ENCODE measurements around the gene STIM1.
"Not testable (repeated sequence)": the region's sequence is repeated elsewhere in the genome, so short reads cannot be mapped to it uniquely, and the experiment has no call there.

Gene STIM1

GRCh38 chr11:3854977-3855807 lies at the start of gene STIM1:
Gene STIM1 (plus strand): TSS chr11:3855664. CDS start chr11:3856271, 607 bp downstream.
- peak; percentile 75 for DNase-seq (ENCODE audit: low read depth, low spot score)

- DNase-seq (ENCODE audit: low read depth, low spot score), result no peak
Measured at GRCh38 chr11:3807909-3808860, 47.3 kb upstream of the STIM1 start, which contains the start of gene PGAP2. Gene PGAP2 (plus strand): TSS chr11:3808560. CDS start chr11:3811260, 2,700 bp downstream.

- no peak for DNase-seq (ENCODE audit: low read depth, low spot score)
Measured at GRCh38 chr11:3808861-3809623, 46.4 kb upstream of the STIM1 start.

GRCh38 chr11:3809624-3809928 lies 45.9 kb upstream of the STIM1 start:
- no peak for DNase-seq (ENCODE audit: low read depth, low spot score)

GRCh38 chr11:3810446-3810845 lies 45.0 kb upstream of the STIM1 start:
- DNase-seq (ENCODE audit: low read depth, low spot score), result no peak

- DNase-seq (ENCODE audit: low read depth, low spot score), result no peak
Measured at GRCh38 chr11:3810951-3811350, 44.5 kb upstream of the STIM1 start.

- not testable (repeated sequence) for DNase-seq (ENCODE audit: low read depth, low spot score)
Measured at GRCh38 chr11:3814832-3815231, 40.6 kb upstream of the STIM1 start.

GRCh38 chr11:3815845-3816244 lies 39.6 kb upstream of the STIM1 start:
- no peak for DNase-seq (ENCODE audit: low read depth, low spot score)

- no peak for DNase-seq (ENCODE audit: low read depth, low spot score)
Measured at GRCh38 chr11:3816673-3817072, 38.8 kb upstream of the STIM1 start.

GRCh38 chr11:3817181-3817800 lies 38.2 kb upstream of the STIM1 start:
- no peak for DNase-seq (ENCODE audit: low read depth, low spot score)

GRCh38 chr11:3820971-3821370 lies 34.5 kb upstream of the STIM1 start:
- no peak for DNase-seq (ENCODE audit: low read depth, low spot score)

GRCh38 chr11:3822312-3822711 lies 33.2 kb upstream of the STIM1 start:
- no peak for DNase-seq (ENCODE audit: low read depth, low spot score)

GRCh38 chr11:3823303-3823702 lies 32.2 kb upstream of the STIM1 start:
- DNase-seq (ENCODE audit: low read depth, low spot score), result no peak

- no peak for DNase-seq (ENCODE audit: low read depth, low spot score)
Measured at GRCh38 chr11:3823762-3824506, 31.5 kb upstream of the STIM1 start.

- DNase-seq (ENCODE audit: low read depth, low spot score), result no peak
Measured at GRCh38 chr11:3824714-3825472, 30.6 kb upstream of the STIM1 start.

GRCh38 chr11:3825473-3826154 lies 29.9 kb upstream of the STIM1 start:
- no peak for DNase-seq (ENCODE audit: low read depth, low spot score)

GRCh38 chr11:3826721-3827120 lies 28.7 kb upstream of the STIM1 start:
- no peak for DNase-seq (ENCODE audit: low read depth, low spot score)

GRCh38 chr11:3827434-3828186 lies 27.9 kb upstream of the STIM1 start:
- DNase-seq (ENCODE audit: low read depth, low spot score), result no peak

GRCh38 chr11:3830088-3830487 lies 25.4 kb upstream of the STIM1 start:
- DNase-seq (ENCODE audit: low read depth, low spot score), result no peak
